HG03060 (cell line): ENCODE measurements around the gene ZNF609.
"Not testable (repeated sequence)": the region's sequence is repeated elsewhere in the genome, so short reads cannot be mapped to it uniquely, and the experiment has no call there.

Source experiments
- ATAC-seq: cut with Tn5 transposase; IDR thresholded peaks from one replicate; pipeline ENCODE4 v1.9.1; 2021; ENCODE audit warnings: low read depth, moderate number of reproducible peaks; ENCODE audit not compliant: unreplicated experiment

ZNF609 gene

GRCh38 chr15:64618138-64618537 is 157.8 kb downstream of the ZNF609 start:
- ATAC-seq, result no peak

GRCh38 chr15:64618540-64618939 is 158.2 kb downstream of the ZNF609 start:
- no peak for ATAC-seq

- ATAC-seq, result no peak
These were observed 159.8 kb downstream of the ZNF609 start for GRCh38 chr15:64619880-64620839.

- ATAC-seq, result no peak
These were observed 160.7 kb downstream of the ZNF609 start for GRCh38 chr15:64621056-64621455.

- peak; percentile 63 for ATAC-seq
These were observed 162.3 kb downstream of the ZNF609 start for GRCh38 chr15:64622410-64623260.

- peak; percentile 16 for ATAC-seq
These were observed 163.1 kb downstream of the ZNF609 start for GRCh38 chr15:64623347-64623996.

GRCh38 chr15:64624242-64624641 is 163.9 kb downstream of the ZNF609 start:
- ATAC-seq, result no peak

GRCh38 chr15:64629063-64629462 is 168.7 kb downstream of the ZNF609 start:
- ATAC-seq, result no peak

- ATAC-seq, result no peak
These were observed 170.2 kb downstream of the ZNF609 start for GRCh38 chr15:64630396-64631107.

- ATAC-seq, result not testable (repeated sequence)
These were observed 172.3 kb downstream of the ZNF609 start for GRCh38 chr15:64632639-64633038.

- no peak for ATAC-seq
These were observed 173.0 kb downstream of the ZNF609 start for GRCh38 chr15:64633332-64633731.

- peak; percentile 56 for ATAC-seq
These were observed 173.6 kb downstream of the ZNF609 start for GRCh38 chr15:64634027-64634426.

- peak; percentile 48 for ATAC-seq
These were observed 174.5 kb downstream of the ZNF609 start for GRCh38 chr15:64634576-64635498.

- ATAC-seq, result no peak
These were observed 175.4 kb downstream of the ZNF609 start for GRCh38 chr15:64635499-64636495.

GRCh38 chr15:64636556-64636955 is 176.2 kb downstream of the ZNF609 start:
- ATAC-seq, result no peak

GRCh38 chr15:64637412-64637811 is 177.0 kb downstream of the ZNF609 start:
- no peak for ATAC-seq

GRCh38 chr15:64639744-64640143 is 179.4 kb downstream of the ZNF609 start:
- not testable (repeated sequence) for ATAC-seq
